H4 (cell line): ENCODE measurements around the gene HIVEP1. TPM values are rescaled to one million over a fixed set of nuclear protein-coding genes. Genes with fewer than 3 reads are reported as not detected.
A peak's percentile ranks its signal among the peaks of the same experiment; 100 is the strongest.
"Not testable (repeated sequence)": the region's sequence is repeated elsewhere in the genome, so short reads cannot be mapped to it uniquely, and the experiment has no call there.

Source experiments
- DNase-seq: peaks from one replicate; pipeline ENCODE4 v3.0.0-alpha.2; 2015; ENCODE audit warnings: low spot score
- total RNA-seq: library from RNA; depleted of rRNA; stranded (reverse); fragments of >200 nt; shearing (Covaris generic); gene quantifications from 2 replicates; pipeline ENCODE4 v1.2.3, GENCODE V29; 2014

The HIVEP1 gene
- total RNA-seq, 1 experiment from 2014 or later: 7.2 TPM

- no peak for DNase-seq
These were observed 104.9 kb downstream of the HIVEP1 start for GRCh38 chr6:12116978-12117377.

GRCh38 chr6:12118607-12119006 lies 106.5 kb downstream of the HIVEP1 start:
- DNase-seq: no peak

- no peak for DNase-seq
These were observed 107.0 kb downstream of the HIVEP1 start for GRCh38 chr6:12119085-12119588.

GRCh38 chr6:12125396-12125795 lies 113.3 kb downstream of the HIVEP1 start:
- DNase-seq: no peak

GRCh38 chr6:12126051-12126450 lies 113.9 kb downstream of the HIVEP1 start:
- DNase-seq: no peak

- no peak for DNase-seq
These were observed 117.4 kb downstream of the HIVEP1 start for GRCh38 chr6:12129523-12129922.

- DNase-seq: no peak
These were observed 120.5 kb downstream of the HIVEP1 start for GRCh38 chr6:12132351-12133222.

GRCh38 chr6:12134581-12134980 lies 122.5 kb downstream of the HIVEP1 start:
- no peak for DNase-seq

- DNase-seq: no peak
These were observed 122.9 kb downstream of the HIVEP1 start for GRCh38 chr6:12134991-12135390.

- DNase-seq: peak; percentile 33
These were observed 124.8 kb downstream of the HIVEP1 start for GRCh38 chr6:12136905-12137304.

- peak; percentile 78 for DNase-seq
These were observed 125.4 kb downstream of the HIVEP1 start for GRCh38 chr6:12137480-12137879.

GRCh38 chr6:12138381-12138780 lies 126.3 kb downstream of the HIVEP1 start:
- DNase-seq: no peak

GRCh38 chr6:12138936-12139335 lies 126.8 kb downstream of the HIVEP1 start:
- DNase-seq: no peak

GRCh38 chr6:12147557-12148316 lies 135.6 kb downstream of the HIVEP1 start:
- DNase-seq: no peak

GRCh38 chr6:12148317-12148801 lies 136.2 kb downstream of the HIVEP1 start:
- no peak for DNase-seq

- no peak for DNase-seq
These were observed 136.7 kb downstream of the HIVEP1 start for GRCh38 chr6:12148841-12149240.

GRCh38 chr6:12149944-12150510 lies 137.9 kb downstream of the HIVEP1 start:
- no peak for DNase-seq

GRCh38 chr6:12150812-12151432 lies 138.8 kb downstream of the HIVEP1 start:
- no peak for DNase-seq

- DNase-seq: no peak
These were observed 139.3 kb downstream of the HIVEP1 start for GRCh38 chr6:12151433-12151820.

- no peak for DNase-seq
These were observed 140.2 kb downstream of the HIVEP1 start for GRCh38 chr6:12152023-12152970.

- DNase-seq: not testable (repeated sequence)
These were observed 143.7 kb downstream of the HIVEP1 start for GRCh38 chr6:12155769-12156168.
